GM12801 (cell line): ENCODE results near the gene SLC26A8.

Source experiments
- CTCF ChIP-seq: IDR thresholded peaks from one replicate; pipeline ENCODE4 v1.5.1; 2011; ENCODE audit warnings: control low read depth; ENCODE audit not compliant: insufficient read length; ENCODE audit errors: extremely low read depth

Gene SLC26A8

DNA sequence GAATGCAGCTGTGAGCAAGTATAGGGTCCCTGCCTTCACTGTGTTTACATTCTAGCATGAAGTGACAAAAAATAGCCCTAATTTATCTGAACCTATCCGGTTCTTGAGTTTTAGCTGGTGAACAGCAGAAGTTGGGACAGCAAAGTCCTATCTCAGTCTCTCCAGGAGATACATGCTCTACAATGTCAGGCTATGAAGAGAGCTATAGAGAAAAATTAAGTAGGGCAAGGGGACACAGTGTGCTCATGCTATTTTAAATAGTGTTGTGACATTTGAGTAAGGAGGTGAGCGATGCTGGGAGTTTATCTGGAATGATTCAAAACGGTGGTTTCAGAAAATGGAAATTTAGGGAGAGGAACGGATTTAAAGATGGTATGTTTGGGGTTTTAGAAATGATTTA is 124.0 kb downstream of the SLC26A8 start:
- no peak for TF ChIP-seq CTCF

- TF ChIP-seq CTCF, result no peak
Observed at GRCh38 chr6:35898003-35898402, 126.4 kb downstream of the SLC26A8 start.

GRCh38 chr6:35897486-35897885 is 127.0 kb downstream of the SLC26A8 start:
- no peak for TF ChIP-seq CTCF

DNA sequence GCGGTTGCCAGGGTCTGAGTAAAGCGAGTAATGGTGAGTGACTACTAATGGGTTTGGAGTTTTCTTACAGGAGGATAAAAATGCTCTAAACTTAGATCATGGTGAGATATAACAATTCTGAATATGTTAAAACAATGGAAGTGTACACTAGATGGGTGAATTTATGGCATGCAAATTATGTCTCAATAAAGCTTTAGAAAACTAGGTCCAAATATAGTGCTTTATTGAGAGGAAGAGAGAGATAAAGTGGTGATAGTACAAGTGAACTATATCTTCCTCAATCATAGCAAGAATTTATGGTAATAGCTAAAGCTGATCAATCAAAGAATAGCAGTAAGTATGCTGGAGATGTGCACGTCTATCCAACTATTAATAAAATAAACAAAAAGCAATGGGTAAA is 127.4 kb downstream of the SLC26A8 start:
- TF ChIP-seq CTCF, result no peak

- no peak for TF ChIP-seq CTCF
Observed at GRCh38 chr6:35896228-35896627, 128.2 kb downstream of the SLC26A8 start.

DNA sequence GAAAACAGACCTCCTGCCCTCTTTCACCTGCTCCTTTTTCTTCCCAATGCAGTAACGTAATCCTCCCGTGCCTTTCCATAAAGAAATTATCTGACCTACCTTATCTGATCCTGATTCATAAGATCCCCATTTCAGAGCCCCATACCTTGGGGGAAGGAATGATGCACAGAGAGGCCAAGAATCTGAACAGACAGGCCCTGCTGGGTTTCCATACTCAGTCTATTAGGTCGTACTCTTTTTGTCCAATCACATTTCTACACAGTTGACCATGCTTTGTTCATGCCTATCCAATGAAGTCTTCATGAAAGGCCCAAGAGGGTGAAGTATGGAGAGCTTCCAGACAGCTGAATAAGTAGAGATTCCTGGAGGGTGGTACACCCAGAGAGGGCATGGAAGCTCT is 128.9 kb downstream of the SLC26A8 start:
- TF ChIP-seq CTCF, result no peak

GRCh38 chr6:35894776-35895175 is 129.7 kb downstream of the SLC26A8 start:
- TF ChIP-seq CTCF, result no peak
